Measurements from ENCODE around the gene ASB8.

Gene ASB8

DNA sequence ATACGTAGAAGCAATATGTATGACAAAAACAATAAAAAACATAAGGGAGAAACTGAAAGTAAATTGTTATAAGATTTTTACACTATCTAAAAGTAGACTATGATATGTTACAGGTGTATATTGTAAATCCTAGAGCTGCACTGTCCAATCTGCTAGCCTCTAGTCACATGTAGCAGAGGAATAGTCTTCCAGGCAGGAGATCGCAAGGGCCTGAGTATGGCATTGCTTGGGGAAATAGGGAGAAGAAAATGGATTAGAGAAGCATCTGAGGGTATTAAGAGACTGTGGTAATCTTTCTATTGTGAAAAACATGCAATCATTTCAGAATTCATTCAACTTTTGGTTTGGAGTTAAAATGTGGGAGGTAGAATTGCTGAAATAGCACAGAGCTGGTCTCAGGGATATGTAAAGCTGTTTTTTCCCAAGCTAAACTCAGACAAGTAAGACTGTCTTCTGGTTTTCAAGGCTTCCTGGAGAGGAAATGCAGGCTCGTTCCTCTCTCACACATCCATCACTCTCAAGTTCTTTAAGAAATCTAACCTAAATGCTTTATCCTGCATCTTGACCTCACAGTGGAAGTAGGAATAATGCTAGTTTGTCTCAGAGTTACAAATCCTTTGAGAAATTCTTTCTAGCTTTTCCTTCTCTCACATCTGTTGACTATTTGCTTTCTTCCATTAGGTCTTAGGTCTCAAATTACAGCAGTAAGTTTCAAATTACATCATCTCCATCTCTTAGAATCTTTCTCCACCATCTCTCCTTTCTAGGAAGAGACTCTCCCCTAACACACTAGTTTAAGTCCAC lies 18.5 kb upstream of the ASB8 start:
- TF ChIP-seq, protein P1, sequence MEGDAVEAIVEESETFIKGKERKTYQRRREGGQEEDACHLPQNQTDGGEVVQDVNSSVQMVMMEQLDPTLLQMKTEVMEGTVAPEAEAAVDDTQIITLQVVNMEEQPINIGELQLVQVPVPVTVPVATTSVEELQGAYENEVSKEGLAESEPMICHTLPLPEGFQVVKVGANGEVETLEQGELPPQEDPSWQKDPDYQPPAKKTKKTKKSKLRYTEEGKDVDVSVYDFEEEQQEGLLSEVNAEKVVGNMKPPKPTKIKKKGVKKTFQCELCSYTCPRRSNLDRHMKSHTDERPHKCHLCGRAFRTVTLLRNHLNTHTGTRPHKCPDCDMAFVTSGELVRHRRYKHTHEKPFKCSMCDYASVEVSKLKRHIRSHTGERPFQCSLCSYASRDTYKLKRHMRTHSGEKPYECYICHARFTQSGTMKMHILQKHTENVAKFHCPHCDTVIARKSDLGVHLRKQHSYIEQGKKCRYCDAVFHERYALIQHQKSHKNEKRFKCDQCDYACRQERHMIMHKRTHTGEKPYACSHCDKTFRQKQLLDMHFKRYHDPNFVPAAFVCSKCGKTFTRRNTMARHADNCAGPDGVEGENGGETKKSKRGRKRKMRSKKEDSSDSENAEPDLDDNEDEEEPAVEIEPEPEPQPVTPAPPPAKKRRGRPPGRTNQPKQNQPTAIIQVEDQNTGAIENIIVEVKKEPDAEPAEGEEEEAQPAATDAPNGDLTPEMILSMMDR (IDR thresholded peaks at IDR 0.05): no peak
- Histone ChIP-seq H3K27ac (no peak overlapping the region), H3K4me3 (no peak overlapping the region)
- no peak for DNase-seq (ENCODE audit: low spot score)

DNA sequence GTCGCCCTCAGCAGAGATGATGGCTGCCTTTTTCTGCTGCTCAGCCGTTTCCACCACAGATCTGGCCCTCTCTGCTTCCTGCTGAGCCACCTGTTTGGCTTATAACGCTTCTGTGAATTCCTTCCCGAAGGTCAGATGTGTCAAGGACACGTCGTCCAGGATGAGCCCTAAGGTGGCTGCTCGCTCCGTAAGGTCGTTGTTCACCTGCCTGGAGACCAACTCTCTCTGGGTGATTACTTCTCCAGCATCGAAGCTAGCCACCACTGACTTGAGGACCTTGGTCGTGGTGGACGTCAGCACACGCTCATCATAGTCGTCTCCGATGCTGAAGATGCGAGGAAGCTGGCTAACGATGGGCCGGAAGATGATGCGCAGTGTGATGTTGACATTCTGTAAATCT lies 11.7 kb upstream of the ASB8 start:
- no peak for DNase-seq (ENCODE audit: low spot score)
- TF ChIP-seq, protein P1 (IDR thresholded peaks at IDR 0.05): no peak
- H3K27ac ChIP-seq: no peak overlapping the region
- no peak overlapping the region for H3K4me3 ChIP-seq

DNA sequence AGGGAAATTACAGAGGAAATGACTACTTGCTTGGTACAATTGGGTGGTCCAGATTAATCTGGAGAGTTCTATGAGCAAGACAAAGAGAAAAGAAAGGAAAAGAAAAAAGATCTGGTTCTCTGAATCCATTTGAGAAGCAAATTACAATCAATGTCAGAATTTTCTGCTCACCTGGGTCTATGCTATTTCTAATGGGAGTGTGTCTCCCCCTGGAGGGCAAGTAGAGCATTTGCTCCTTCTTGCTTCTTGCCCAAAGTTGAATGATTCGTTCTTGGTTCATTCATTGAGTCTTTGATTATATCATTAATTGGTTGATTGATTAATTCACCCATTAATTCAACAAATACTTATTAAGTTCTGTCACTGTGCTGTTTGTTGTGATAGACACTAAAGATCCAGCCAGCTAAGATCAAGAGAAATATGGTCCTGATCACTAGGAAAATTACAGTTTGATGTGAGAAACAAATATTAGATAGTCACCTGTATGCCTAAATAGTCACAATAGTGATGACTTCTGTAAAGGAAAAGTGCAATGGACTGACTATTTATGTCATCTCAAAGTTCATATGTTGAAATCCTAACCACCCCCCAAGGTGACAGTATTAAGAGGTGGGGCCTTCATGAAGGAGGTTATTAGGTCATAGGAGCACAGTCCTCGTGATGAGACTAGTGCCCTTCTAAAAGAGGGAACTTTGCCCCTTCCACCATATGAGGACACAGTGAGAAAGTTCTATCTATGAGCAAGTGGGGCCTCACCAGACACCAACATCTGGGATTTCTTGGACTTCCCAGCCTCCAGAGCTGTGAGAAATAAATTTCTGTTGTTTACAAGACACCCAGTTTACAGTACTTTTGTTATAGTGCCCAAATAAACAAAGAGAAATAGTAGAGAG lies 8.0 kb upstream of the ASB8 start:
- TF ChIP-seq, protein P1 (IDR thresholded peaks at IDR 0.05): peak; percentile 82
- Histone ChIP-seq H3K27ac (no peak overlapping the region), H3K4me3 (no peak overlapping the region)
- no peak for DNase-seq (ENCODE audit: low spot score)

DNA sequence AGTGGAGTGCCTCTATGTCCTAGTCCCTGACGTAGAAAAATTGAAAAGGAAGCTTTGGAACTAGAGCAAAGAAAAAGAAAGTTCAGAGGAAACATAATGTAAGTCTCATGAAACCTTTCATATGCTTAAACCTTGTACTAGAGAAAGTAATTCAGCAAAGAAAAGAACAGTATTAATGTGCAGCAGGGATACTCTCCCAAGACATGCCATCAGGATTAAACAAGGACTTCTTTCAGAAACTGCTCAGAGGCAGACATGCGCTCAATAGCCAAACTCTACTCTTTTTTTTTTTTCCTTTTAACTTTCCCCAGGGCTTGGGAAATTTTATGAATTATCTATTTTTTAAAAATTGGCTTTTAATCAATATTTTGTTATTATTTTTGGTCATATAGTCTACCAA lies 7.1 kb upstream of the ASB8 start:
- no peak for DNase-seq (ENCODE audit: low spot score)
- no peak overlapping the region for H3K27ac ChIP-seq
- TF ChIP-seq, protein P1 (IDR thresholded peaks at IDR 0.05): no peak
- no peak overlapping the region for H3K4me3 ChIP-seq

DNA sequence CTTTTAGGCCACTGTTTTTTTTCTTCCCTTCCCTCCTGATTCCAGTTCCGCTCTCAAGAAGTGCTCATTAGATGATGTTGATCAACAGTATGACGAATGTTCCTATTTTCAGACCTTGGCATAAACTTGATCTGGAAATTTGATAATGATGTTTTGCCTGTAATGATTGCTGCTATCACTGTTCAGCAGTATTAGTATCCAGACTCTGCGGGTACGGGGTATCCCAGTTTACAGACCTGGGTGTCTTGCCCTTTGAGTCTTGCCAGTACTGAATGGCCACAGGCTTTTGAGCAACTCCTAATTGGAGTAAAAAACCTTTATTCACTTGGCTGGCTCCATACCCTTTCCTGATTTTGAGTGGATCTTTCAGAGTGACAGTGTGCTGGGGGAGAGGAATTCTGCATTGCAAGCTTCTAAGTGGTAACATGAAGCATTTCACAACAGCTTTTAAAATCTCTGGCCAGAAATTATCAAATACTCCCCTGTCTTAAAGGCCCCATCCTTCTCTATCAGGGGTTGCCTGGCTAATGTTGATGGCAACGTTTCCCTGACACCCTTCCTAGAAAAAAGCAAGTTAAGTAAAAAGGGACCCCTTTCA lies 5.9 kb upstream of the ASB8 start:
- no peak overlapping the region for H3K27ac ChIP-seq
- no peak overlapping the region for H3K4me3 ChIP-seq
- TF ChIP-seq, protein P1 (IDR thresholded peaks at IDR 0.05): no peak
- no peak for DNase-seq (ENCODE audit: low spot score)

DNA sequence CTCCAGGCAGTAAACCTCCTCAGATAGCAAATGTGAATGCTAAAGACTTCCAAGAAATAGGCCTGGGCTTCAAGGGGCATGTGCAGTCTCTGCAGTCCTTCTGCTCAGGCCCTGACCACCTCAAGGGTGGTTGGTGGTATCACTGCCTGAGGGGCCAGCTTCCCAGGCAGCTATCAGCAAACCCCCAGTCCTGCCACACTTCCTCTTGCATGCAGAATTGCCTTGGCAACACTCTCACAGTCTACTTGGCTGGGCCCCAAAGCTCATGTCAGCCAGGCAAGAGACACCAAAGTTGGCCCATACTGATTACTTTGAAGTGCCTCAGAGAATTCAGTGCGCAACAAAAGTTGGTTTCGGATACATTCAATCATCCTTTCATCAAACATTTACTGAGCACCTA lies 3.5 kb upstream of the ASB8 start:
- H3K4me3 ChIP-seq: no peak overlapping the region
- no peak overlapping the region for H3K27ac ChIP-seq
- no peak for DNase-seq (ENCODE audit: low spot score)
- TF ChIP-seq, protein P1 (IDR thresholded peaks at IDR 0.05): no peak

Measured in coronary artery (tissue), 2 donors.